Stimulated activated naive CD8-positive, alpha-beta T cell treated with anti-CD3 and anti-CD28 coated beads, Interleukin-15, Interleukin-2, amounts not matched to agents 100 U/mL and 50 U/mL, for 24 hours (primary cell): ENCODE results near the gene CYSLTR2.

Experiments
- ATAC-seq: fragments of 150-1000 bp; cut with Tn5 transposase; one replicate; pipeline ENCODE4 v1.10.0; 2021
- DNase-seq: peaks from one replicate; pipeline ENCODE4 v3.0.0; 2021

The CYSLTR2 gene

GRCh38 chr13:48653472-48653939 lies at the start of gene CYSLTR2:
TSS of gene CYSLTR2 (plus strand) at chr13:48653929. CDS start at chr13:48706818, 52,889 bp downstream.
- ATAC-seq (peak; percentile 83), DNase-seq (no peak)

GRCh38 chr13:48615049-48615448 lies 38.7 kb upstream of the CYSLTR2 start:
- ATAC-seq (no peak), DNase-seq (no peak)

- DNase-seq, result no peak
- ATAC-seq, result no peak
Measured at GRCh38 chr13:48618937-48619336, 34.8 kb upstream of the CYSLTR2 start.

GRCh38 chr13:48621056-48621455 lies 32.7 kb upstream of the CYSLTR2 start:
- DNase-seq (no peak), ATAC-seq (no peak)

GRCh38 chr13:48624016-48624415 lies 29.7 kb upstream of the CYSLTR2 start:
- ATAC-seq, result no peak
- DNase-seq, result no peak

- DNase-seq, result no peak
- ATAC-seq, result no peak
Measured at GRCh38 chr13:48624858-48625257, 28.9 kb upstream of the CYSLTR2 start.

GRCh38 chr13:48625413-48626076 lies 28.2 kb upstream of the CYSLTR2 start:
- no peak for DNase-seq
- ATAC-seq, result no peak

GRCh38 chr13:48626077-48626449 lies 27.7 kb upstream of the CYSLTR2 start:
- ATAC-seq (no peak), DNase-seq (no peak)

GRCh38 chr13:48626726-48627451 lies 26.8 kb upstream of the CYSLTR2 start:
- DNase-seq, result no peak
- no peak for ATAC-seq

- ATAC-seq, result no peak
- DNase-seq, result no peak
Measured at GRCh38 chr13:48629277-48629676, 24.5 kb upstream of the CYSLTR2 start.

- ATAC-seq (no peak), DNase-seq (no peak)
Measured at GRCh38 chr13:48630291-48630690, 23.4 kb upstream of the CYSLTR2 start.

GRCh38 chr13:48630773-48631172 lies 23.0 kb upstream of the CYSLTR2 start:
- ATAC-seq (no peak), DNase-seq (no peak)

GRCh38 chr13:48631441-48631840 lies 22.3 kb upstream of the CYSLTR2 start:
- ATAC-seq, result no peak
- no peak for DNase-seq

GRCh38 chr13:48633700-48634099 lies 20.0 kb upstream of the CYSLTR2 start:
- no peak for ATAC-seq
- no peak for DNase-seq

- DNase-seq (no peak), ATAC-seq (no peak)
Measured at GRCh38 chr13:48634636-48635035, 19.1 kb upstream of the CYSLTR2 start.

- ATAC-seq, result no peak
- no peak for DNase-seq
Measured at GRCh38 chr13:48635478-48635877, 18.3 kb upstream of the CYSLTR2 start.

- DNase-seq, result no peak
- ATAC-seq, result no peak
Measured at GRCh38 chr13:48636550-48636949, 17.2 kb upstream of the CYSLTR2 start.

GRCh38 chr13:48637601-48638000 lies 16.1 kb upstream of the CYSLTR2 start:
- no peak for DNase-seq
- ATAC-seq, result no peak

GRCh38 chr13:48640767-48641166 lies 13.0 kb upstream of the CYSLTR2 start:
- ATAC-seq (no peak), DNase-seq (no peak)

- DNase-seq, result no peak
- ATAC-seq, result no peak
Measured at GRCh38 chr13:48641404-48641803, 12.3 kb upstream of the CYSLTR2 start.

GRCh38 chr13:48642061-48642460 lies 11.7 kb upstream of the CYSLTR2 start:
- no peak for DNase-seq
- no peak for ATAC-seq

GRCh38 chr13:48643159-48643558 lies 10.6 kb upstream of the CYSLTR2 start:
- ATAC-seq (no peak), DNase-seq (no peak)

GRCh38 chr13:48644141-48644540 lies 9.6 kb upstream of the CYSLTR2 start:
- no peak for ATAC-seq
- no peak for DNase-seq

GRCh38 chr13:48644951-48645350 lies 8.8 kb upstream of the CYSLTR2 start:
- no peak for DNase-seq
- no peak for ATAC-seq
